HUDEP-2 (cell line): ENCODE data around the gene TXNL4A.

Source experiments
- DNase-seq, 76 experiments: peaks; one replicate each; lab custom pipeline; 2025; ENCODE audit not compliant: unreplicated experiment in 76 of 76; lab: John Stamatoyannopoulos, UW

TXNL4A gene

DNA sequence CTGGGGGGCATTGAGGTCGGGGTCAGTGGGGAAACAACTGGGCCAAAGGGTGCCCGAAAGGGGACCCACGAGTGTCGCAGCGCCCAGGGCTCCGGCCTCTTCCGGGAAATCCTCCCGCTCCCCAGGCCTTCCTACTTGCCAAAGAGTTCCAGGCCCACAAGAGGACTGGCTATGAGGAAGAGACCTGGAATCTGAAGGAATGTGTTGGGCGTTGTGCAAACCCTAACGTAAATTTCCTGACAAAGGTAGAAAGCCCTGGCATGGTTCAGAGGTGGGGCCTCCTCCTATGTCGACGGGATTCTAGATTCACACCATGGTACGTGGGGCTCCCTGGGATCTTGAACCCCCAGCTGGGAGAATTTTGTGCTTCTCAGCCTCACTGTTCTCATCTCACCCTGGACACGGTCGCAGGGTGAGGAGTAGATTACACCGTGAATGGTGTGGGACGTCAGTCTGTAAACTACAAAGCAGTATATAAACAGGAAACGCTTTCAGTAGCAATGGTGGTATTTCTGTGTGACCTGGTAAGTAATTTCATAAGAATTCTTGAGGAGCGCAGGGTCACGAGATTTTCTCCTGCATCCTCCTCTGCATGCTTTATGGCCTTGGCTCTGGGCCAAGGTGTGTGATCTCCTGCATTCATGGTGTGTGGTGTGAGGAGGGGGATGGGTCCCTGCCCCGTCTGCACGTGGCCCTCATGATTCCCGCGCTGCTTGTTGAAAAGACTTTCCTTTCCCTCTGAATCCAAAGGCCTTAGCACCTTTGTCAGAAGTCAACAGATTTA is 23.1 kb downstream of the TXNL4A start:
- DNase-seq = peak in 50 of 76 experiments; percentile 5 to 62 (median 42)

DNA sequence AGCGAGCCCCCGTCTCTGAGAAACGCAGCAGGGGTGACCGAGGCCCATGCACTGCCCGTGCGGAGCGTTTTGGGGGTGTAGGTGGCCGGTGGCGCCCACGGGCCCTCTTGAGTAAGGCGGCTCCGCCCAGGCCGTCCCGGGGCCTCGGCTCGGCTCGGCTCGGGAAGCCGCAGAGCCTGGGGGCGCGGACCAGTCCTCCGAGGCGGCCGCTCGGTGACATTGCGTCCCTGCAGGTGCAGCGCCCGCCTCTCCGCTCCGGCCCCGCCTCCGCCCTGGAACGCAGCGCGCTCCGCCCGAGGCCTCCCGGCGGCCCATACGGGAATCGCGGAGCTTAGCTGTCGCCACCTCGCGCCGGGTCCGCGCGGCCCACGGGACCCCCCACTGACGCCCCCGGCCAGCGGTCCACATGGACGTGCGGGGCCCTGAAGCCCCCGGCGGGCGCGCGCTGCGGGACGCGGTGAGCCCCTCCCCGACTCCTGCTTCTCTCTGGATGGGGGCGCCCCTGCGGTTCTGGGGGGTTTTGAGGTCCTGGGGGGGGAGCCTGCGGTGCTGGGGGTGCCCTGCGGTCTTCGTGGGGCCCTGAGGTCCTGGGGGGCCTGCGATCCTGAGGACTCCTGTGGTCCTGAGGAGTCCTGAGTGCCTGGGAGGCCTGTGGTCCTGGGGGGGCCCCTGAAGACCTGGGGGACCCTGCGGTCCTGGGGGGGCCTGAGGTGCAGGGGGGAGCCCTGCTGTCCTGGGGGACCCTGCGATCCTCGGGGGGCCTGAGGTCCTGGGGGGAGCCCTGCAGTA is 23.8 kb downstream of the TXNL4A start, which contains the start of gene HSBP1L1:
Gene HSBP1L1 (plus strand): TSS at position 314 of the 789 bp plus-strand sequence. CDS start 93 bp downstream, at position 407.
- DNase-seq = peak in 57 of 76 experiments; percentile 2 to 72 (median 45)

DNA sequence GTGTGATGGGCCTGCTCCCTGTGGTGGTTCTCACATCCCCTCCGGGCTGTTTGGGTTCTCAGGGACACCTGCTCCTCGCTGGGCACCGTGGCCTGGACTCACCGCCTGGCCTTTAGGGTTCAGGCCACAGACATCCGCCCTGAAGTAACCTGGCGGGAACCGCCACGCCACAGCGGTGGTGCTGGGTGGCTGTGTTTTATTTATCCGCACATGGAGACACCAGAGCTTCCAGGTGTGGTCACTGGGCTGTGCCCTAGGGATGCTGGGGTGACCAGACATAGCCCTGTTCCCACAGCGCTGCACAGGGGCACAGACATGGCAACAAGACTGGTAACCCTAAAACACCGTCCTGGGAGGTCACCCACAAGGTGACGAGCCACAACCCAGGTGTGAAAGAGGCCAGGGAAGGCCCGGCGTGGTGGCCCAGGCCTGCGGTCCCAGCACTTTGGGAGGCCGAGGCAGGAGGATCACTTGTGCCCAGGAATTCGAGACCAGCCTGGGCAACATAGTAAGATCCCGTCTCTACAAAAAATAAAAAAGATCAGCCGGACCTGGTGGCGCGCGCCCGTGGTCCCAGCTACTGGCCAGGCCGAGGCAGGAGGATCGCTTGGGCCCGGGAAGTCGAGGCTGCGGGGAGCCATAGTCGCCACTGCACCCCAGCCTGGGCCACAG is 24.6 kb downstream of the TXNL4A start:
- DNase-seq = no peak

DNA sequence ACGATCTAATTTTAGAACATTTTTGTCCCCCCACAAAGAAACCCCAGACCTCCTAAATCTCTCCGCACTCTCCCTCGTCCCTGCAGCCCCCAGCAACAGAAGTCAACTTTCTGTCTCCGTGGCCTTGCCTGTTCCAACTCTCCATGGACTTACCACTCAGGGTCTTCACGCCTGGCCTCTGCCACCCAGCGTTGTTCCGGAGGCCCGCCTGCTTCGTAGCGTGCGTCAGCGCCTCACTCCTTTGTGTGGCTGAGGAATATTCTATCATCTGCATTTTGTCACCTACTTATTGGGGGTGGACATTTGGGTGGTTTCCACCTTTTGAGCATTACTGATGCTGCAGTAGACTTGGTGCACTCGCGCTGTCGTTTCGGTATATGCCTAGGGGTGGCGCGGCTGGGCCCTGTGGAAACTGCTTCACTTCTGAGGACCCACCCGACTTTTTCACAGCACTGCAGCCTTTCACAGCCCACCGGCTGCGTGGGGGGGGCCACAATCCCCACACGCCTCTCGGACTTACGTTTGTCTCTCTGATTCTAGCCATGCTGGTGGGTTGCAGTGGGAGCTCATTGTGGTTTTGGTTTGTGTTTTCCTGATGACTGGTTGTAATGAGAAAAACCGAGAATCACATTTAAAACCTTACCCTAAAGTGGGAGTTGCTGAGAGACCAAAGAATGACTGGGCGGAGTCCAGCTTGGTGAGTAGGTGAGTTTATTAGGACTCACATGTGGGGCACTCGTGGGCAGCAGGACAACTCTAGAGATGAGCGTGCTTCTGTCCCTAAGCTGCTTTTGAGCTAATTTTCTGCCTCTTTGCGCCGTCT is 25.3 kb downstream of the TXNL4A start:
- DNase-seq = peak in 2 of 76 experiments; percentile 10 to 19

DNA sequence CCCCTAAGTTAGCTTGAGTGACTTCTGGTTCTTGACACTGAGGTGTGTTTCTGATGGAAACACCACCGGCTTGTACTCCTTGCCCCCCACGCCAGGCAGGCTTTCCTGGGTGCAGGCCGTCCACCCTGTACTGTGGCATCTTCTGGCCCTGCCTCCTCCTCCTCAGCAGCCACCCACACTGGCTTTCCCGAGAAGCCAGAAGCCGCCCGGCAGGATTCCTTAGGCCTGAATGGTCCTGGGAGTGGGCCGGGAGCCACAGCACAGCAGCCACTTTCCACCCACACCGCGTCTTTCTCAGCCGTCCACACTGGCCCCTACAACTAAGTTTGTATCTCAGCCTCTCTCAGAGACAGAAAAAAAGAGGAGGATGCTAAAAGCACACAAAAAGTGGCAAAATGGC is 26.1 kb downstream of the TXNL4A start:
- no peak for DNase-seq

DNA sequence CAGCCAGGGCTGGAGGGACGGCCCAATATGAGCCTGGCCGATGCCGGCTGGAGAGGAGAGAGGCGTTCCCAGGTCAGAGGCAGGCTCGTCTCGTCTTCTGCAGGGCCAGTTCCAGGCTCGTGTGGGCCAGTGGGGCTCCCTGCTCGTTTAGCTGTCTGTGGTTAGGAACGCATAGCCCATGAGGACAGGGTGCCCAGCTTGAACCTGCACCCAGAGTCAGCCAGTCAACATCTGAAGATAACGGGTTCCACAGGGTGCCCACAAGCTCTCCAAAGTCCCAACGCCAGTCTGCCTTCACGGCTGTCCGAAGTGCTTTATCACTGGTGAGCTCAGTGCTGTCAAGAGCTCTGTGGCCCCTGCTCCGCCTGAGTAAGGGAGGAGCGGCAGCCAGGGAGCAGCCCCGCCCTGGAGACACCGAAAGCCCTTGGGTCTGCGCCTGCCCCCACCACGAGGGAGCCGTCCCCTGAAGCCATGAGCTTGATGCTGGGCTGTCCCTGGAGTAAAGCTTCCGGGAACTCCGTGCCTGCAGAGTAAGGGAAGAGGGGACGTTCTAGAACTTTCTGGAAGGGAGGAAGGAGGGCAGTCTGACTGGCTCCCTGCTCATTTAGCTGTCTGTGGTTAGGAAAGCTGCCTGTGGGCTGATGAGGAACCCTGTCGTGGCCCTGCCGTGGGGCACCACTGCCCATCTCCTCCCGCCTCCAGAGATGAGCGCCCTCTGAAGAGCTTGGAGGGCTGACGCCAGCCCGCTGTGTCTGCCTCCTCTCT is 26.7 kb downstream of the TXNL4A start:
- peak in 71 of 76 experiments; percentile 25 to 89 (median 72) for DNase-seq

DNA sequence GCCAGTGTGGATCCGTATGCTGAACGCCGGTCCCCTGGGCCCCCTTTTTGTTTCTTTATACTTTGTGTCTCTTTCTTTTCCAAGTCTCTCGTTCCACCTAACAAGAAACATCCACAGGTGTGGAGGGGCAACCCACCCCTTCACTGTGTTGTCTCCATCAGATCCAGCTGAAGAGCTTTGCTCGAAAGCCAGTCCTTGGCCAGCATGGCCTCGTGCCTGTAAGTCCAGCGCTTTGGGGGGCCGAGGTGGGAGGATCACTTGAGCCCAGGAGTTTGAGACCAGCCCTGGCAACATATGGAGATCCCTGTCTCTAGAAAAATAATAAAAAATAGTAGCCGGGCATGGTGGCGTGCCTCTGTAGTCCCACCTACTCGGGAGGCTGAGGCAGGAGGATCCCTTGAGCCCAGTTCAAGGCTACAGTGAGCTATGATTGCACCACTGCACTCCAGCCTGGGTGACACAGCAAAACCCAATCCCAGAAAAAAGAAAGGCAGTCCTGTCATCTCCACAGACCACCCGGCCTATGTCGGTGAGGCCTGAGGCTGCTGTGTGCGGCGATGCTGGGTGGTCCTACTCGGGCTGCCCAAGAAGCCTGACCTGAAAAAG is 27.3 kb downstream of the TXNL4A start:
- no peak for DNase-seq

DNA sequence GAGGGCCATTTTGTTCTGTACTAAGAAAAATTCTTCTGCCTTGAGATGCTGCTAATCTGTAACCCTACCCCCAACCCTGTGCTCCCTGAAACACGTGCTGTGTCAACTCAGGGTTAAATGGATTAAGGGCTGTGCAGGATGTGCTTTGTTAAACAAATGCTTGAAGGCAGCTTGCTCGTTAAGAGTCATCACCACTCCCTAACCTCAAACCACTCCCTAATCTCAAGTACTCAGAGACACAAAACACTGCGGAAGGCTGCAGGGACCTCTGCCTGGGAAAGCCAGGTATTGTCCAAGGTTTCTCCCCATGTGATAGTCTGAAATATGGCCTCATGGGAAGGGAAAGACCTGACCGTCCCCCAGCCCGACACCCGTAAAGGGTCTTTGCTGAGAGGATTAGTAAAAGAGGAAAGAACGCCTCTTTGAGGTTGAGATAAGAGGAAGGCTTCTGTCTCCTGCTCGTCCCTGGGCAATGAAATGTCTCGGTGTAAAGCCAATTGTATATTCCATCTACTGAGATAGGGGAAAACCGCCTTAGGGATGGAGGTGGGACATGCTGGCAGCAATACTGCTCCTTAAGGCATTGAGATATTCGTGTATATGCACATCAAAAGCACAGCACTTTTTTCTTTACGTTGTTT is 28.1 kb downstream of the TXNL4A start:
- DNase-seq = peak in 58 of 76 experiments; percentile 1 to 78 (median 45)

DNA sequence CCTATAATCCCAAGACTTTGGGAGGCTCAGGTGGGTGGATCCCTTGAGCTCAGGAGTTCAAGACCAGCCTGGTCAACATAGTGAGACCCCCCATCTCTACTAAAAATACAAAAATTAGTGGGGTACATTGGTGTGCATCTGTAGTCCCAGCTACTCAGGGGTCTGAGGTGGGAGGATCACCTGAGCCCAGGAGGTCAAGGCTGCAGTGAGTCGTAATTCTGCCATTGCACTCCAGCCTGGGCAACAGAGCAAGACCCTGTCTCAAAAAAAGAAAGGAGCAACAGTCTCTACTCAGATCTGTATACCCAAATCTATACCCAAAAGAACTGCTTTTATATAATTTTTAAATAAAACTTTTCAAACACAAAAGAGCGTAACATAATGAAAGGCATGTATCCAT is 29.4 kb downstream of the TXNL4A start:
- DNase-seq = no peak

DNA sequence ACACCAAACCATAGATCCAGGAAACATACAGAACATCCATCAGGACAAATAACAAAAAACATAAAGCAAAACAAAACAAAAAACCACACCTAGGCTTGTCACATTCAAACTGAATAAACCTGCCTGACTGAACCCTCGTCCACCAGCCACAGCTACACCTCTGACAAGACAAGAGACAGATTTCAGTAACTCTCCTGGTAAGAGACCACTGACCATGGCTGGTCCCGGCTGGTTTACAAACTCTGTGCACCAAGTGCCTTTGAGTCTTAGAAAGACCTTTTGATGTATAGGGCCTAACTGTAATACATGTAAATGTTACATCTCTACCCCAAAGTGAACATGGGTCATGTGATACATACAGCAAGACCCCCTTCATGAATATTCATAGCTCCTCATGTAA is 32.1 kb downstream of the TXNL4A start:
- DNase-seq = no peak

DNA sequence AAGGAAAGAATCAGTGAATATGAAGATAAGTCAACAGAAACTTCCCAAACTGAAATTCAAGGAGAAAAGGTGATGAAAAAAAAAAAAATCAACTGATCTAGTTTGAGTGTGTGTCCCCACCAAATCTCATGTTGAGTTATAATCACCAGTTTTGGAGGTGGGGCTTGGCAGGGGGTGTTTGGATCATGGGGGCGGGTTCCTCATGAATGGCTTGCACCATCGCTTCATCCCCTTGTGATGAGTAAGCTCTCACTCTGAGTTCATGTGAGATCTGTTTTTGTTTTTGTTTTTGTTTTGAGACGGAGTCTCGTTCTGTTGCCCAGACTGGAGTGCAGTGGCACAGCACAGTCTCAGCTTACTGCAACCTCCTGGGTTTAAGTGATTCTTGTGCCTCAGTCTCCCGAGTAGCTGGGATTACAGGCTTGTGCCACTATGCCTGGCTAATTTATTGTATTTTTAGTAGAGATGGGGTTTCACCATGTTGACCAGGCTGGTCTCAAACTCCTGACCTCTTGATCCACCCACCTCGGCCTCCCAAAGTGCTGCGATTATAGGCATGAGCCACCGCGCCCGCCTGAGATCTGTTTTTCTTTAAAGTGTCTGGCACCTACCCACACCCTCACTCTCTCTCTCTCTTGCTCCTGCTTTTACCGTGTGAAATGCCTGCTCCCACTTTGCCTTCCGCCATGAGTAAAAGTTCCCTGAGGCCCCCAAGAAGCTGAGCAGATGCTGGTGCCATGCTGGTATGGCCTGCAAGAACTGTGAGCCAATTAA is 32.9 kb downstream of the TXNL4A start:
- DNase-seq = peak in 1 of 76 experiments; percentile 12

DNA sequence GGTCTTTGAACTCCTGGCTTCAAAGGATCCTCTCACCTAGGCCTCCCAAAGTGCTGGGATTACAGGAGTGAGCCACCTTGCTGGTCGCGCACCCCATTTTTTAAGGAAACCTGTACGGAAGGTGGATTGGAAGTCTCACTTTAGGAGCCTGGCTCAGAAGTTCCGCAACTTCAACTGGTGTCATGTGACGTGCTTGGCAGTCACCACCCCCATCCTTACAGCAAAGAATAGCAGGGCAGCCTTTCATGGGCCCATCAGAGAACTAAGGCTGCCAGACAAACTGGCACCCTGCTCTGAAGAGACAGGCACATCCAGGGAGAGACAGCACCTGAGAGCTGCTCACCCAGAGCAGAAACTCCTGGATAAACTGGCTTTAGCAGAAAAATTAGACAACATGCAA is 33.6 kb downstream of the TXNL4A start:
- no peak for DNase-seq

DNA sequence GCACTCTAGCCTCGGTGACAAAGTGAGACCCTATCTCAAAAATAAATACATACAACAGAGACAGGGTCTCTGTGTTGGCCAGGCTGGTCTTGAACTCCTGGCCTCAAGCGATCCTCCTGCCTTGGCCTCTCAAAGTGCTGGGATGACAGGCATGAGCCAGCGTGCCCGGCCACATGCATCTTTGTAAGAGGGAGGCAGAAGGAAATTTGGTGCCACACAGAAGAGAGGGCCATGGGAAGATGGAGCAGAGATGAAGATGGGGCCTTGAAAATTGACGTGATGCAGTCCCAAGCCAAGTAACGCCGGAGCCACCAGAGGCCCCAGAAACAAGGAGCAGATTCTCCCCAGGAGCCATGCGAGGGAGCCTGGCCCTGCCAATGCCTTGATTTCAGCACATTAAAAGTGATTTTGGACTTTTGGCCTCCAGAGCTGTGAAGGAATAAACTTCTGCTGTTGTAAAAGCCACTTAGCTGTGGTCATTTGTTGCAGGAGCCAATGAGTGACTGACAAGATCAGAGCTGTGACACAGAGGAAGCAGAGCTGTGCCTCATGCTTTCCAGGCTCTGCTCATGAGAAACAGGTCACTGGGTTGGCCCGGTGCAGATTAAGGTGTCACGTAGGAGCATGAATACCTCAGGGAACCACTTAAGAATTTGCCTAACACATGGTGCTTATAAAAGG is 34.3 kb downstream of the TXNL4A start:
- DNase-seq = peak in 2 of 76 experiments; percentile 13 to 17

DNA sequence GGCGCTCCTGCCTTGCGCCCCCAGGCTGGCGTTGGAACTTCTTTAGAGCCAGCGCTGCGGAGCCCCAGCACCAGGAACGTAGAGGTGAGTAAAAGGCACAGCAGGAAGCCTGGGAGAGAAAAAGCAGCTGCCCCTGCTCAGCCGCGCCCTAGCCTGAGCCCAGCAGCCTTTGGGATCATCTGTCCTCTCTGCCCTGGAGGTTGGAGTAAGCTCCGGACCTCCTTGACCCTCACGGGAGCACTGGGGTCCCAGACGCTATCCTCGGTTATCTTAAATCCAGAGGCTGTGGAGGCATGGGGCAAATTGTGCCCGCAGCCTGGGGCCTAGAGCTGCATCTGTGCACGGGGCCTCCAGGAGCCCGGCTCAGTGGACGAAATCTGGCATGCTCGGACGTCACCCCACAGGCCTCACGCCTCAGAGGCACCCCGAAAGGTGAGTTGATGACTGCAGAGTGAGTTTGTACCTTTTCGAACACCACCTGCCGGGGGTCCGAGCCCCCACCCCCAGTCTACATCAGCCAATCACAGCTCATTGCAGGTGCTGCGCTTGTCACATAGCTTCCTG is 35.3 kb downstream of the TXNL4A start:
- DNase-seq = no peak

DNA sequence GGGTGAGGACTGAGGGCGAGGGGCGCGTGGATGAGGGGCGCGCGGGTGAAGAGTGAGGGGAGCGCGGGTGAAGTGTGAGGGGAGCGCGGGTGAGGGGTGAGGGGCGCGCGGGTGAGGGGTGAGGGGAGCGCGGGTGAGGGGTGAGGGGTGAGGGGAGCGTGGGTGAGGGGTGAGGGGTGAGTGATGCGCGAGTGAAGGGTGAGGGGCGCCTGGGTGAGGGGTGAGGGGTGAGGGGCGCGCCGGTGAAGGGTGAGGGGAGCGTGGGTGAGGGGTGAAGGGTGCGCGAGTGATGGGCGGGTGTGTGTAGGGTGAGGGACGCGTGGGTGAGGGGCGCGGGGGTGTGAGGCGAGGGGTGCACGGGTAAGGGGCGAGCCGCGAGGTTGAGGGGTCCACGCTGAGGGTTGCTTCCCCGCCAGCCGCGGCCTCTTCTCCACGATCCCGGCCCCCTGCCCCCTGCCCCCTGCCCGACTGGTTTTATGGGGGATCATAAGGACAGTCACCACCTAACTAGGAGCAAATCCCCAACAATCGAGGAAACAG is 35.8 kb downstream of the TXNL4A start:
- DNase-seq = no peak

DNA sequence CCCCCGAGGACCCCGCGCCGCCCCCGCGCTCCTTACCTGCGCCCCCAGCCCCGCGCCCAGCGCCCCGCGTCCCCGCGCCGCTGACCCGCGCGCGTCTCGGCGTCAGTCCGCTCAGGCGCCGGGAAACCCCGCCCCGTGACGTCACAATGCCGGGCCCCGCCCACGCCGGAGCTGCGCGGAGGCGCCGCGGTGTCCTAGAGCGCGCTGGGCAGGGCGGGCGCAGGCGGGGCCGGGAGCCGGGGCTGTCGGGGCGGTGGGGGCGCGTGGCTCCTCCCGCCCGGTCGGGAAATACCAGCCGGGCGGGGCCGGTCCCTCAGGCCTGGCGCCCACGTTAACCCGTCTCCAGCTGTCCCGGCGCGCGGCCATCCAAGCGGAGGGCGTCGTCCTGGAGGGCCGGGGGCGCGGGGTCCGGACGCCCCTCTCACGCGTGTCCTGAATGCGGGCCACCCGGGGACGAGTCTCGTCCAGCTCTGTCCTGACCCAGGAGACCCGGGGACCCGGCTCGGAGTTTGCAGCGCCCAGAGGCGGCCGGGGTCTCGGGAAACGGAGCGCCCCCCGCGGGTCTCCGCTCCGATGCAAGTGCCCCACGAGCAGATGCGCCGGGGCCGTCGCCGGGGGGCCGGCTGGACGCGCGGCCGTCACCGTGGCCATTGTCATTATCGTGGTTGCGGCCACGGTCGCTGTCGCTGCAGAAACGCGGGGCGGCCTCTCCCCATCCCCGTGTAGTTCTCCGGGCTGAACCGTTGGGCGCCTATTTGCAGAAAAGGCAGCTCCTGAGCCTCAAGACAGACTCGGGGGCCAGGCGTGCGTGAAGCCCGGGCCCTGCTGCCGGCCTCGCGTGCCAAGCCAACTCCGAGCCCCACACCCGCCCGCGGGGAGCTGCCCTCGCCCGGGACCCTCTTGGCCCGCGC is 36.6 kb downstream of the TXNL4A start, which contains the start of gene SLC66A2:
Gene SLC66A2 (minus strand): TSS at position 109 of the 911 bp plus-strand sequence. CDS start 727 bp downstream, outside the sequence.
- peak in 73 of 76 experiments; percentile 33 to 98 (median 87) for DNase-seq
